GOT3 (cell line): ENCODE measurements around the gene POGK.
"Not testable (repeated sequence)": the region's sequence is repeated elsewhere in the genome, so short reads cannot be mapped to it uniquely, and the experiment has no call there.

ENCODE experiments used
- DNase-seq: peaks from one replicate; lab custom pipeline; 2025; ENCODE audit warnings: mixed read lengths; lab: John Stamatoyannopoulos, UW

The POGK gene

GRCh38 chr1:166855558-166855957 lies 16.3 kb downstream of the POGK start:
- DNase-seq, result no peak

DNA sequence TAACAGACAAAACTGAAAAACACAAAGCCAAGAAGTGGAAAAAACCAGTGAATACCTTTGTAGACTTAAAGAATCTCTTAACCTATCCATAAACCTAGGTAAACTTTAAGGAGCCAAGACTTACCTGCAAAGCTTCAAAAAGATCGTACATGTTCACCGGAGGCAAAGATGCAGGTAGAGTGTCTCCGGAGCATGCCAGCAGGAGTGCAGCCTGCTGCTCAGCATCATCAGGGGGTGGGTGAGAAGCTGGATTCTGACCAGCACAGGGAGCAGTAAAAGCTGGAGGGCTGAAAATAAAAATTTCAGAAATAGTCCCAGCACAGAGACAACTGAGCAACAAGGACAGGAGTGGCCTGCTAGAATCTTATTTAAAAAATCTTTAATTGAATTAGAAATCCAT lies 18.7 kb downstream of the POGK start:
- no peak for DNase-seq

- DNase-seq, result no peak
Observed at GRCh38 chr1:166858726-166859419, 19.6 kb downstream of the POGK start.

- no peak for DNase-seq
Observed at GRCh38 chr1:166859597-166859996, 20.3 kb downstream of the POGK start.

GRCh38 chr1:166865926-166866325 lies 26.7 kb downstream of the POGK start:
- no peak for DNase-seq

GRCh38 chr1:166868639-166869038 lies 29.4 kb downstream of the POGK start:
- DNase-seq, result no peak

- DNase-seq, result no peak
Observed at GRCh38 chr1:166869318-166870099, 30.2 kb downstream of the POGK start.

DNA sequence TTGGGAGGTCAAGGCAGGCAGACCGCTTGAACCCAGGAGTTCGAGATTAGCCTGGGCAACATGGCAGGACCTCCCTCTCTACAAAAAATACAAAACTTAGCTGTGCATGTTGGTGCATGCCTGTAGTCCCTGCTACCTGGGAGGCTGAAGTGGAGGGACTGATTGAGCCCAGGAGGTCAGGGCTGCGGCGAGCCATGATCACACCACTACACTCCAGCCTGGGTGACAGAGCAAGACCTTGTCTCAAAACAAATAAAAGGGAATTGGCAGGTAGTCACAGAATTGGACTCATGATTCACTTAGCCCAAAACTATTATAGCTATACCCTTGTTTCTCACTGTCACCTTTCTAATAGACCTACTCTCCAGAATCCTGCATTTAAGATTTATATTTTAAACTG lies 31.3 kb downstream of the POGK start:
- DNase-seq, result no peak

- no peak for DNase-seq
Observed at GRCh38 chr1:166874464-166874863, 35.2 kb downstream of the POGK start.

DNA sequence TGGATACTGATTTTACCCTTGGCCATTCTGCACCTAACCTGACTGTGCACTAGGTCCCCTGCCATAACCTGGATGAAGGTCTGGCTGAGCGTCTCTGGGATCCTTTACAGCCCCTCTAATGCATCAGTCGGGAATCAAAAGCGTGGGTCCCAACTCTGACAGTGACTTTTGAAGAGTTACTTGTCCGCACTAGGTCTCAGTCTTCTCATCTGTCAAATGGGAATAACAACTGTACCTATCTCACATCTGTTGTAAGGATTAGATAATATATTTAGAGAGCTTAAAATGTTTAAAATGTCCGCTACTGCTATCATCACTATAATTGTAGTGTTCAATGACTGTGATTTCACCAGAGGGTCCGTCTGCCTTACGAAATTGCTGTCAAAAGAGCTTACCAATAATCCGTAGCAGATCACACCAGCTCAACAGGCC lies 36.0 kb downstream of the POGK start:
- DNase-seq, result no peak

- DNase-seq, result peak; percentile 99
Observed at GRCh38 chr1:166875734-166876539, 36.7 kb downstream of the POGK start, which contains the start of gene TADA1. Gene TADA1, minus strand, starts transcription at chr1:166876264. Its CDS starts 31 bp downstream, at chr1:166876233.

- no peak for DNase-seq
Observed at GRCh38 chr1:166876540-166876838, 37.2 kb downstream of the POGK start.

GRCh38 chr1:166878173-166878917 lies 39.1 kb downstream of the POGK start:
- not testable (repeated sequence) for DNase-seq

DNA sequence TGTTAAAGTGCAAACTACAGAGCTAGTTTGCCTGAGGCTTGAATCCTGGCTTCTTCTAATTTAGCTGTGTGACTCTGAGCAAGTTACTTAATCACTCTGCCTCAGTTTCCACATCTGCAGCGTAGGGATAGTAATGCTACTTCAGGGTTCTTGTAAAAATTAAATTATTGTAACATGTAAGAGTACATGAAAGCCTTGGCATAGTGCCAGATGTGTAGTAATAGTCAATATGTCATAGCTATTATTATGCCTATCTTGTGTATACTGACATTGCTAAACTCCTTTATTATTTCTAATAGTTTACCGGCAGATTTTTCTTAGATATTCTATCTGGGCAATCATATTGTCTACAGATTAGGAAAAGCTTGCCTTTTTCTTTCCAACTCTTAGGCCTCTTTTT lies 43.6 kb downstream of the POGK start:
- DNase-seq, result no peak

GRCh38 chr1:166884040-166884642 lies 44.9 kb downstream of the POGK start:
- DNase-seq, result no peak

DNA sequence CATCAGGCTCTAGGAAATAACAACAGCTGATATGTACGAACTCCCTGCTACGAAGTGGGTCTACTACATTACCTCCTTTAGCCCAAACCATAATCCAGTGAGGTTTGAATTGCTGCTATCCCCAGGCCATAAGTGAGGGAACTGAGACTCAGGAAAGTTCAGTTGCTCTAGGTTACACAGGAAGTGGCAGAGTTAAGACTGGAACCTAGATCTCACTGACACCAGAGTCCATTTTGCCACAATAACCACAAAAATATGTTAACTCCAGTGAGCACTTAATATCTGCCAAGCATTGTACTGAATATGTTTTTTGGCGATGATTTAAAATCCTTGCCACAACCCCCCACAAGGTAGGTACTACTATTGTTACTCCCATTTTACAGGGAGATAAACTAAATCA lies 45.7 kb downstream of the POGK start:
- no peak for DNase-seq

GRCh38 chr1:166888373-166889111 lies 49.3 kb downstream of the POGK start:
- no peak for DNase-seq

GRCh38 chr1:166889776-166890175 lies 50.5 kb downstream of the POGK start:
- no peak for DNase-seq

DNA sequence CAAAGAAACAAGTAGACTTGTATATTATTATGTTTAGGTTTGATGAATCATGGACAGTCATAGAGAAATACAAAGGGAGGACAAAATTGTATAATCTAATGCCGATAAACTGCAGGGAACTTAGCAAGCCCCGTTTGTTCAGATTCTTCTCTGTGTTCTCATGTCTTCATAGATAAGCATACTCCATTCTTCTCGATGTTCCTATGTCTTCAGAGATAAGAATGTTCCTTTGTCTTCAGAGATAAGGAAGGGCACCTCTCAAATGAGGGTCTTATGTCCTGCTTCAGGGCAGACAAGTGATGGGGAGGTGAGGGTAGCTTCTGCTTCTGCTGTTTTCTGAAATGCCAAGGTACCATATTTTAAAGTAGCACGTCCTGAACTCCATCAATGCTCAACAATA lies 56.5 kb downstream of the POGK start:
- no peak for DNase-seq

DNA sequence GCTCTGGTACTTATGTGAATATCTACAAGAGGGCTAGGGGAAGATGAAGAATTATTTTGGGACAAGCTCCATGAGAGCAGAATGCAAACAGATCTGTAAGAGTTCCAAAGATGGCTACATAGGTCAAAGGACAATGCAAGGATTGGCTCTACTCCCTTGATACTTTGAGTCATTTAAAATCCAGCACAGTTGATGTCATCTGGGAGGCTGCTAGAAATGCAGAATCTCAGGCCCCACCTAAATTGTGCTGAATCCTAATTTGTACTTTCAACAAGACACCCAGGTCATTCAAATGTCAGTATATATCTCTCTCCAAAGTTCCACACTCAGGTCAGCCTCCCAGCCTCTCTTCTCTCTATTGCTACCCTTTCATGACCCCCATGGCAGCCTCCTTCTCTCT lies 60.5 kb downstream of the POGK start:
- DNase-seq, result no peak

DNA sequence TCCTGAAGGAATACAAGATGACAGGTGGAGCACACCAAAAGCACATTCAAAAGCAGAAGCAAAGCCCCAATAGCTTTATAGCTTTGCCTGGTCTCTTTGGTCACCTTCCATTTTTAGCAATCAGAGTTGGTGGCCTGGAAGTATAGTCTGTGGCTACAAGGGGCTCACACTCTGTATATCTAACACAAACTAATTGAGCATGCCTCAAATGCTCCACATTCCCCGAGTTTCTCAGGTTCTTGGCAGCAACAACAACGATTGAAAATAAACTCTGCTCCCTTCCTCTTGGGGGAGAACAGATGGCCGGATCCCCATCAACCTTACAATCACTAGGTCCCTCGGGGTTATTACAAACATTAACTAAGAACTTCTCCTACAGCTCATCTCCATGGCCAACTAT lies 61.7 kb downstream of the POGK start:
- no peak for DNase-seq
